Neural progenitor cell (in vitro differentiated cells): ENCODE data around the gene HEG1. TPM values are rescaled to one million over a fixed set of nuclear protein-coding genes. Genes with fewer than 3 reads are reported as not detected.

ENCODE experiments used
- DNase-seq: peaks from one replicate; pipeline ENCODE4 v3.0.0-alpha.2; 2016; ENCODE audit warnings: low spot score
- H2AFZ ChIP-seq: fragments of 200-600 bp; sonication (generic); replicated peaks from 2 replicates; pipeline ENCODE4 v1.6.1; 2016; ENCODE audit warnings: antibody characterized with exemption
- H3F3A ChIP-seq: fragments of 200-600 bp; sonication (generic); 2 replicates; pipeline ENCODE4 v1.6.1; 2016; ENCODE audit warnings: antibody characterized with exemption, low read depth
- H3K27ac ChIP-seq: fragments of 200-600 bp; sonication (generic); 2 replicates; pipeline ENCODE4 v1.5.1; 2016; ENCODE audit warnings: mild to moderate bottlenecking
- H3K27me3 ChIP-seq: fragments of 200-600 bp; sonication (generic); 2 replicates; pipeline ENCODE4 v1.6.1; 2016; ENCODE audit warnings: mild to moderate bottlenecking, moderate library complexity
- H3K36me3 ChIP-seq: fragments of 200-600 bp; sonication (generic); 2 replicates; pipeline ENCODE4 v1.5.1; 2016
- H3K4me1 ChIP-seq: fragments of 200-600 bp; sonication (generic); 2 replicates; pipeline ENCODE4 v1.6.1; 2016; ENCODE audit warnings: mixed run types
- H3K4me2 ChIP-seq: fragments of 200-600 bp; sonication (generic); 2 replicates; pipeline ENCODE4 v1.6.1; 2016
- H3K4me3 ChIP-seq: fragments of 200-600 bp; sonication (generic); 2 replicates; pipeline ENCODE4 v1.5.1; 2016
- H3K79me2 ChIP-seq: fragments of 200-600 bp; sonication (generic); 2 replicates; pipeline ENCODE4 v1.6.1; 2016; ENCODE audit warnings: low read depth
- H3K9ac ChIP-seq: fragments of 200-600 bp; sonication (generic); 2 replicates; pipeline ENCODE4 v1.6.1; 2016
- H3K9me3 ChIP-seq: fragments of 200-600 bp; sonication (generic); 2 replicates; pipeline ENCODE4 v1.5.1; 2016; ENCODE audit warnings: low read depth
- H4K20me1 ChIP-seq: fragments of 200-600 bp; sonication (generic); 2 replicates; pipeline ENCODE4 v1.6.1; 2016; ENCODE audit warnings: low read depth
- H3K27ac Mint-ChIP-seq: 3 replicates; pipeline ENCODE4 v1.8.0; 2021; ENCODE audit warnings: mixed read lengths
- H3K27me3 Mint-ChIP-seq: 2 replicates; pipeline ENCODE4 v1.8.0; 2022; ENCODE audit warnings: low read depth, mild to moderate bottlenecking, inconsistent platforms, moderate library complexity, mixed read lengths; ENCODE audit not compliant: insufficient read depth
- H3K36me3 Mint-ChIP-seq: 3 replicates; pipeline ENCODE4 v1.8.0; 2021; ENCODE audit warnings: mixed read lengths
- H3K4me1 Mint-ChIP-seq: 3 replicates; pipeline ENCODE4 v1.8.0; 2021; ENCODE audit warnings: mixed read lengths
- H3K4me3 Mint-ChIP-seq: 3 replicates; pipeline ENCODE4 v1.8.0; 2021; ENCODE audit warnings: mild to moderate bottlenecking, moderate library complexity, mixed read lengths
- H3K9me3 Mint-ChIP-seq: 3 replicates; pipeline ENCODE4 v1.8.0; 2020; ENCODE audit warnings: mixed read lengths
- CTCF ChIP-seq: fragments of 200-600 bp; sonication (generic); IDR thresholded peaks from 2 replicates; pipeline ENCODE4 v1.5.1; 2017; ENCODE audit warnings: antibody characterized with exemption, mild to moderate bottlenecking
- EZH2 ChIP-seq: fragments of 200-600 bp; sonication (generic); IDR thresholded peaks from 2 replicates; pipeline ENCODE4 v1.6.1; 2017; ENCODE audit warnings: antibody characterized with exemption, mild to moderate bottlenecking, moderate library complexity
- EZH2phosphoT487 ChIP-seq: fragments of 200-600 bp; sonication (generic); IDR thresholded peaks from 2 replicates; pipeline ENCODE4 v1.6.1; 2017; ENCODE audit warnings: antibody characterized with exemption
- total RNA-seq: library from RNA; depleted of rRNA; stranded (reverse); fragments of >200 nt; gene quantifications from 2 replicates; pipeline ENCODE4 v1.2.3, GENCODE V29; 2015; ENCODE audit warnings: low replicate concordance

HEG1 gene
- total RNA-seq, 1 donor from 2014 or later, result 11.4 TPM

- Histone ChIP-seq H3K4me1 (peaks cover 67% of the 10 kb centered on the region), H3F3A (peaks cover 50% of the 10 kb centered on the region), H3K27ac (peak overlapping the region; percentile 24), H3K4me3 (no peak overlapping the region), H3K9me3 (no peaks in the 10 kb centered on the region), H3K4me2 (peak overlapping the region; percentile 54), H3K79me2 (peaks cover 28% of the 10 kb centered on the region), H4K20me1 (peaks cover 18% of the 10 kb centered on the region), H3K36me3 (no peaks in the 10 kb centered on the region), H3K27me3 (peaks cover 5% of the 10 kb centered on the region), H2AFZ (no peak overlapping the region), H3K9ac (no peak overlapping the region)
- DNase-seq, result no peak
- TF ChIP-seq EZH2phosphoT487 (no peak), CTCF (no peak), EZH2 (no peak)
- Mint-ChIP-seq H3K27me3 (peaks cover 8% of the 10 kb centered on the region), H3K9me3 (peaks cover 3% of the 10 kb centered on the region), H3K36me3 (peaks cover 12% of the 10 kb centered on the region), H3K4me1 (peaks cover 46% of the 10 kb centered on the region), H3K4me3 (peak overlapping the region; percentile 68), H3K27ac (peak overlapping the region; percentile 88)
Measured at GRCh38 chr3:125042725-125043406, 12.9 kb downstream of the HEG1 start.

- Histone ChIP-seq H3K79me2 (peaks cover 27% of the 10 kb centered on the region), H3K4me1 (peaks cover 68% of the 10 kb centered on the region), H3K27me3 (no peaks in the 10 kb centered on the region), H3K9me3 (peaks cover 3% of the 10 kb centered on the region), H2AFZ (no peak overlapping the region), H3K36me3 (peaks cover 7% of the 10 kb centered on the region), H3K4me2 (peak overlapping the region; percentile 67), H4K20me1 (peaks cover 18% of the 10 kb centered on the region), H3F3A (peaks cover 58% of the 10 kb centered on the region), H3K4me3 (peak overlapping the region; percentile 26), H3K9ac (no peak overlapping the region), H3K27ac (peak overlapping the region; percentile 77)
- Mint-ChIP-seq H3K9me3 (peaks cover 24% of the 10 kb centered on the region), H3K27me3 (peaks cover 7% of the 10 kb centered on the region), H3K4me1 (peaks cover 49% of the 10 kb centered on the region), H3K4me3 (peak overlapping the region; percentile 46), H3K27ac (peak overlapping the region; percentile 35), H3K36me3 (peaks cover 14% of the 10 kb centered on the region)
- TF ChIP-seq EZH2 (no peak), CTCF (no peak), EZH2phosphoT487 (no peak)
- DNase-seq, result peak; percentile 90
Measured at GRCh38 chr3:125039131-125040100, 16.4 kb downstream of the HEG1 start.

GRCh38 chr3:125037498-125038150 is 18.2 kb downstream of the HEG1 start:
- no peak for DNase-seq
- no peak overlapping the region for H2AFZ ChIP-seq
- H3K36me3 Mint-ChIP-seq, result peaks cover 22% of the 10 kb centered on the region
- peaks cover 7% of the 10 kb centered on the region for H3K36me3 ChIP-seq
- no peak overlapping the region for H3K4me3 Mint-ChIP-seq
- peaks cover 54% of the 10 kb centered on the region for H3K4me1 ChIP-seq
- H3K4me2 ChIP-seq, result peak overlapping the region; percentile 67
- peaks cover 6% of the 10 kb centered on the region for H3K9me3 ChIP-seq
- no peak overlapping the region for H3K9ac ChIP-seq
- H3K27me3 ChIP-seq, result no peaks in the 10 kb centered on the region
- no peak overlapping the region for H3K27ac ChIP-seq
- H3F3A ChIP-seq, result peaks cover 49% of the 10 kb centered on the region
- H3K9me3 Mint-ChIP-seq, result peaks cover 26% of the 10 kb centered on the region
- H3K4me3 ChIP-seq, result no peak overlapping the region
- peaks cover 7% of the 10 kb centered on the region for H3K27me3 Mint-ChIP-seq
- peaks cover 22% of the 10 kb centered on the region for H3K79me2 ChIP-seq
- TF ChIP-seq EZH2phosphoT487, result no peak
- TF ChIP-seq EZH2, result no peak
- no peak for TF ChIP-seq CTCF
- peaks cover 7% of the 10 kb centered on the region for H4K20me1 ChIP-seq
- peaks cover 48% of the 10 kb centered on the region for H3K4me1 Mint-ChIP-seq
- no peak overlapping the region for H3K27ac Mint-ChIP-seq
